Endothelial cell (in vitro differentiated cells): ENCODE measurements around the gene HTR2C. TPM values are rescaled to one million over a fixed set of nuclear protein-coding genes. Genes with fewer than 3 reads are reported as not detected.

Source experiments
- DNase-seq: peaks from one replicate; pipeline ENCODE4 v3.0.0; 2021; ENCODE audit warnings: low spot score
- H3K27ac Mint-ChIP-seq: one replicate; pipeline ENCODE4 v1.8.0; 2021; ENCODE audit warnings: mixed read lengths, inconsistent platforms; ENCODE audit not compliant: unreplicated experiment
- H3K27me3 Mint-ChIP-seq: one replicate; pipeline ENCODE4 v1.8.0; 2021; ENCODE audit warnings: mild to moderate bottlenecking, moderate library complexity, mixed read lengths, inconsistent platforms; ENCODE audit not compliant: unreplicated experiment
- H3K36me3 Mint-ChIP-seq: one replicate; pipeline ENCODE4 v1.8.0; 2021; ENCODE audit warnings: mild to moderate bottlenecking, low read depth, mixed read lengths, inconsistent platforms; ENCODE audit not compliant: unreplicated experiment
- H3K4me1 Mint-ChIP-seq: one replicate; pipeline ENCODE4 v1.8.0; 2021; ENCODE audit warnings: mild to moderate bottlenecking, mixed read lengths, inconsistent platforms; ENCODE audit not compliant: unreplicated experiment
- H3K4me3 Mint-ChIP-seq: one replicate; pipeline ENCODE4 v1.8.0; 2021; ENCODE audit warnings: mild to moderate bottlenecking, mixed read lengths, inconsistent platforms; ENCODE audit not compliant: unreplicated experiment
- H3K9me3 Mint-ChIP-seq: one replicate; pipeline ENCODE4 v1.8.0; 2021; ENCODE audit warnings: mixed read lengths, inconsistent platforms; ENCODE audit not compliant: unreplicated experiment
- CTCF ChIP-seq: fragments of 200-600 bp; sonication (generic); IDR thresholded peaks from one replicate; pipeline ENCODE4 v1.5.0; 2021; ENCODE audit warnings: antibody characterized with exemption; ENCODE audit not compliant: unreplicated experiment
- total RNA-seq: library from RNA; stranded (reverse); fragmentation: NEBNext Ultra II Directional; extraction: Animal tissue kit (Norgen Biotek cat#: 25700); gene quantifications from one replicate; pipeline ENCODE4 v1.2.1, GENCODE V29; 2021; ENCODE audit not compliant: unreplicated experiment

Gene HTR2C
- total RNA-seq, 1 donor from 2014 or later = 0.10 TPM

- H3K36me3 Mint-ChIP-seq = no peaks in the 10 kb centered on the region
- no peak overlapping the region for H3K27ac Mint-ChIP-seq
- peaks cover 4% of the 10 kb centered on the region for H3K4me1 Mint-ChIP-seq
- H3K9me3 Mint-ChIP-seq = no peaks in the 10 kb centered on the region
- H3K27me3 Mint-ChIP-seq = peaks cover 9% of the 10 kb centered on the region
- no peak for DNase-seq
- TF ChIP-seq CTCF = no peak
- peak overlapping the region; percentile 73 for H3K4me3 Mint-ChIP-seq
Measured at GRCh38 chrX:114582698-114583395, 1.0 kb upstream of the HTR2C start.

GRCh38 chrX:114584375-114584943 lies 573 bp downstream of the HTR2C start:
- H3K27me3 Mint-ChIP-seq = peaks cover 9% of the 10 kb centered on the region
- TF ChIP-seq CTCF = no peak
- peaks cover 4% of the 10 kb centered on the region for H3K4me1 Mint-ChIP-seq
- H3K36me3 Mint-ChIP-seq = no peaks in the 10 kb centered on the region
- no peaks in the 10 kb centered on the region for H3K9me3 Mint-ChIP-seq
- DNase-seq = peak; percentile 31
- no peak overlapping the region for H3K27ac Mint-ChIP-seq
- peak overlapping the region; percentile 92 for H3K4me3 Mint-ChIP-seq

- Mint-ChIP-seq H3K4me1 (peaks cover 4% of the 10 kb centered on the region), H3K4me3 (peak overlapping the region; percentile 92), H3K27me3 (peaks cover 9% of the 10 kb centered on the region), H3K27ac (no peak overlapping the region), H3K9me3 (no peaks in the 10 kb centered on the region), H3K36me3 (no peaks in the 10 kb centered on the region)
- no peak for DNase-seq
- no peak for TF ChIP-seq CTCF
Measured at GRCh38 chrX:114584983-114585842, 1.3 kb downstream of the HTR2C start.

GRCh38 chrX:114591121-114591520 lies 7.2 kb downstream of the HTR2C start:
- no peak overlapping the region for H3K4me3 Mint-ChIP-seq
- H3K9me3 Mint-ChIP-seq = no peaks in the 10 kb centered on the region
- H3K27ac Mint-ChIP-seq = no peak overlapping the region
- no peaks in the 10 kb centered on the region for H3K4me1 Mint-ChIP-seq
- H3K27me3 Mint-ChIP-seq = no peaks in the 10 kb centered on the region
- DNase-seq = no peak
- no peaks in the 10 kb centered on the region for H3K36me3 Mint-ChIP-seq
- no peak for TF ChIP-seq CTCF

- H3K27ac Mint-ChIP-seq = no peak overlapping the region
- H3K9me3 Mint-ChIP-seq = no peaks in the 10 kb centered on the region
- H3K27me3 Mint-ChIP-seq = no peaks in the 10 kb centered on the region
- no peak for DNase-seq
- H3K4me3 Mint-ChIP-seq = no peak overlapping the region
- H3K4me1 Mint-ChIP-seq = peaks cover 5% of the 10 kb centered on the region
- TF ChIP-seq CTCF = no peak
- no peaks in the 10 kb centered on the region for H3K36me3 Mint-ChIP-seq
Measured at GRCh38 chrX:114599305-114599704, 15.4 kb downstream of the HTR2C start.
